Left renal pelvis (tissue), 4 donors: ENCODE results near the gene CELA2B. TPM values are rescaled to one million over a fixed set of nuclear protein-coding genes. Genes with fewer than 3 reads are reported as not detected.

Experiments
- DNase-seq, 4 donors: peaks; one replicate each; pipeline ENCODE4 v3.0.0-alpha.2; 2013; ENCODE audit warnings: low read depth in 4 of 4, low spot score in 3 of 4
- polyA plus RNA-seq, 4 donors: library from polyadenylated mRNA; unstranded; fragments of 120-200 nt; gene quantifications; one replicate each; pipeline ENCODE4 v1.2.1, GENCODE V29; 2013; ENCODE audit not compliant: insufficient read length in 4 of 4

Gene CELA2B
- polyA plus RNA-seq, 4 donors = 0.41 to 1.0 (median 0.79) TPM; not detected in 1

DNA sequence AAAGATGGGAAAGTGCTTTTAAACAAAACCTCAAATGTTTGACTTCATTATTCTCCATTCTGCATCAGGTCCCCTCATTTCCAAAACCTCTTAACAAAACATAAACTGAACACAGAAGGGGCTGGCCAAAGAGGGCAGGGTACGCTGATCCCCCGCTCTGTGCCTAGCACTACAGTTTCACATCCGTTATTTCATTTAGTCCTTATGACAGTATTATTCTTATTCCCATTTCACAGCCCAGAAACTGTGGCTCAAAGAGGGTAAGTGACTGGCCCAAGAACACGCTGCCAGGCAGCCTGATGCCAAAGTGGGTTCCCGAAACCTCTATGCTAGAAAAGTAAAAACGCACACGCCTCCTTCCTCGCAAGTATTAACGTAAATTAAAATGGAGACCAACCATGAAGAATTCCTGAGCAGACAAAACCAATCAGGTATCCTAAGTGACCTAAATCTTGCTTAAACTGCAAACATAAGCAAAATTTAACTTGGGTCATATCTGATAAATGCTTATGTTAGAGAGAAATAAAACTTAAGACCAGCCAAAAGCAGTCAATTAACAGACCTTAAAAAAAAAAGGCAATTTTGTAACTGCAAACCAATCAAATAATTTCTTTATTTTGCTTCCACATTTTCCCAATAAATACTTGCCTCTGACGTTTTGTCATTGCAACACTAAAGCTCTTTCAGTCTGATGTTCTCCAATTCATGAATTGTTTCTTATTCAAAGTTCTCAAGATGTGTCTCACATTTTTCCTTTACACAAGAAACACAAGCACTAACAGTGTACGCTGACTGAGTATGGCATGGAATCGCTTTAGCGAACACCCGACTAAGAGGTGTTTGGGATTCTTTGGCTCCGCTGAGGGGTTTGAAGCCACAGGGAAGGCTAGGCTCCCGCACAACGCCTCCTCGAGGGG, 47.5 kb downstream of the CELA2B start:
- no peak for DNase-seq

- no peak for DNase-seq
Measured at GRCh38 chr1:15524021-15524282, 48.0 kb downstream of the CELA2B start, which contains the start of gene CASP9. Gene CASP9 (minus strand): TSS chr1:15524215. CDS start chr1:15524200, 15 bp downstream.

- peak; percentile 91 to 98 (median 97) for DNase-seq
Measured at GRCh38 chr1:15524283-15525049, 48.6 kb downstream of the CELA2B start.

- DNase-seq = peak in 1 of 4 donors; percentile 93
Measured at GRCh38 chr1:15525050-15526020, 49.4 kb downstream of the CELA2B start.

GRCh38 chr1:15526021-15526489, 50.2 kb downstream of the CELA2B start:
- DNase-seq = no peak

DNA sequence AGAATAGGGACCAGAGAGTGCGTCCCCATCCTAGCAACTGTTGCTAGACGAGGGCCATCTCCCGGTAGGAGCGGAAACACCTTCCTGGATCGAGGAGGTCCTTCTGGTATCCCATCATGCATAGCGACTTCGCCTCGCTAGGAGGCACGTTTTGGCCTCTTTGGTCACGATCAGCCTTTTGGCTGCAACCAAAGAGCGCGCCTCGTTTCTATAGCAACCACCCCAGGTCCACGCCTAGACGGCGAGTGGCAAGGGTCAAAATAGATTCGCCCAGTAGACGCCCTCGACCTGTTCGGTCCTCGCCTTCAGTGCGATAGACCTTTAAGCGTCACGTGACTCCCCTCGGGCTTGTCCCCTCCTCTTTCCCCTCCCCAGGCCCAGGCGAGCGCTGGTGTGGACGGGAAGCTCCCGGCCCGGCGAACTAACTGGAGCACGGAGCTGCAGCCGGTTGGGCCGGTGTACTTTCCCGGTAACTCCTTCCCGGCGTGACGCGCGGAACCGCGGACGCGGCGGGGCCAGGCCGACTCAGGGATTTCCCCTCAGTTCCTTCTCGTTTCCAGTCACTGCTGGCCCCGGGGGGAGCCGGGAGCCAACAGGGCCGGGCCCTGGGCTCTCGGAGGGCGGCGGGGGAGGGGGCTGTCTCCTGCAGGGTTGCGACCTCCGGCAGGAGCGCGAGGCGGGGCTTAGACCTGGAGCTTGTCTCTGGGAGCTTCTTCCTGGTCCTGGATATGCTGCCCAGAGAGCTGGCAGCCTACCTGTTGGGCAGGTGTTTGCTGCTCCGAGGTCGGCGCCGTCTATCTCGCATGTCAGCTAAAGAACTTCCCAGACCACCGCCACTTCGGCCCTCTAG, 50.8 kb downstream of the CELA2B start, which contains the start of gene DNAJC16:
DNAJC16 (plus strand) TSS at position 359 of the 850 bp plus-strand sequence. CDS start 2,258 bp downstream, outside the sequence.
- DNase-seq = peak; percentile 100

DNA sequence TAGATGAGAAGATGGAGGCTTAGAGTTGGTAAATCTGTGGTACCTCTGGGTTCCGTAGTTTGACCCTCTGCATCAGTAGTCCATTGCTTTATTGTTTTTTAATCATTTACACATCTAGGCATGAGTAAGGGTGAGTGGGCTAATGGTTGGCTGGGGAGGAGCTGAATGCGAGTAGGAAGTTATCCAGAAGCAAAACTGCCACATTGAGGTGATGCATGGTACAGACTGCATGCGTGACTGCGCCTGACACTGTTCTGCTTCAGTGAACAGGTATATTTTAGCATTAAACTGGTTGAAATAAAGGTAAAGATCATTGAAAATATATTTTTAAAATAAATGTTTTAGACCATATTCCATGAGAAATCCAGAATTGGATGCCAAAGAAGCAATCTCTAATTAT, 55.1 kb downstream of the CELA2B start:
- DNase-seq = no peak

GRCh38 chr1:15531682-15532081, 55.8 kb downstream of the CELA2B start:
- DNase-seq = no peak

GRCh38 chr1:15538771-15539170, 62.9 kb downstream of the CELA2B start:
- no peak for DNase-seq

DNA sequence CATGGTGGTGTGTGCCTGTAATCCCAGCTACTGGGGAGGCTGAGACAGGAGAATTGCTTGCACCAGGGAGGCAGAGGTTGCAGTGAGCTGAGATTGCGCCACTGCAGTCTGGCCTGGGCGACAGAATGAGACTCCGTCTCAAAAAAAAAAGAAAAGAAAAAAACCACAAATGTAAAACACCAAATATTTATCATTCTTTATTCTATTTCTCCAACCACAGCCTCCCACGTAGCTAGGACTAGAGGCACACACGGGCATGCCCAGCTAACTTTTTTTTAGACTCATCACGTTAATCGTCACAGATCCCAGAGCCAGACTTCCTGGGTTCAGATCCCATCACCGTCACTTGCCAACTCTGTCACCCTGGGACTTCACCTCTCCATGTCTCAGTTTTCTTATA, 64.3 kb downstream of the CELA2B start:
- no peak for DNase-seq

Other genes starting within 250 kb of the CELA2B start
- 1 to 10 TPM; 2.9 to 9.8 (median 3.3) TPM for gene FHAD1, start 228.9 kb upstream of the CELA2B start, polyA plus RNA-seq
- gene EFHD2, start 66.2 kb upstream of the CELA2B start, polyA plus RNA-seq = 10 to 100 TPM; 11.5 to 17.1 (median 14.7) TPM
- gene CTRC, start 37.7 kb upstream of the CELA2B start, polyA plus RNA-seq = under 1 TPM in 2 of 4 donors, not detected in 2; 0.06 to 0.21 TPM
- not detected for gene CELA2A, start 19.4 kb upstream of the CELA2B start, polyA plus RNA-seq
- gene CASP9, start 48.1 kb downstream of the CELA2B start, polyA plus RNA-seq = 10 to 100 TPM; 18.5 to 34.4 (median 28.2) TPM
- gene DNAJC16, start 50.7 kb downstream of the CELA2B start, polyA plus RNA-seq = 10 to 100 TPM; 18.6 to 37.1 (median 29.9) TPM
- 10 to 100 TPM in 3 of 4 donors, 1 to 10 TPM in 1; 1.2 to 33.6 (median 23.4) TPM for gene AGMAT, start 108.9 kb downstream of the CELA2B start, polyA plus RNA-seq
- 10 to 100 TPM; 14.4 to 22.6 (median 20.1) TPM for gene DDI2, start 141.4 kb downstream of the CELA2B start, polyA plus RNA-seq
- gene PLEKHM2, start 208.2 kb downstream of the CELA2B start, polyA plus RNA-seq = 10 to 100 TPM; 43.0 to 45.6 (median 44.4) TPM